ENCODE data around the gene ZNF484. TPM values are rescaled to one million over a fixed set of nuclear protein-coding genes. Genes with fewer than 3 reads are reported as not detected.

ZNF484 gene
- total RNA-seq, 4 donors from 2014 or later, result 5.3 to 10.3 (median 6.1) TPM

- H3K36me3 ChIP-seq, result no peaks in the 10 kb centered on the region
- no peak overlapping the region for H3K27ac ChIP-seq
- peaks cover 32% of the 10 kb centered on the region for H3K4me1 ChIP-seq
- peak overlapping the region; percentile 40 for H3K4me3 ChIP-seq
- peak in 1 of 2 donors; percentile 85 for DNase-seq (ENCODE audit: low spot score in 2 of 2)
- 0% methylated on average over 6 of the region's 60 CpGs for WGBS
- TF ChIP-seq POLR2A (IDR thresholded peaks at IDR 0.05), result no peak
- TF ChIP-seq EP300 (IDR thresholded peaks at IDR 0.05), result no peak
- TF ChIP-seq POLR2AphosphoS5 (IDR thresholded peaks at IDR 0.05), result peak in 1 of 3 donors; percentile 74
- TF ChIP-seq, protein P1, sequence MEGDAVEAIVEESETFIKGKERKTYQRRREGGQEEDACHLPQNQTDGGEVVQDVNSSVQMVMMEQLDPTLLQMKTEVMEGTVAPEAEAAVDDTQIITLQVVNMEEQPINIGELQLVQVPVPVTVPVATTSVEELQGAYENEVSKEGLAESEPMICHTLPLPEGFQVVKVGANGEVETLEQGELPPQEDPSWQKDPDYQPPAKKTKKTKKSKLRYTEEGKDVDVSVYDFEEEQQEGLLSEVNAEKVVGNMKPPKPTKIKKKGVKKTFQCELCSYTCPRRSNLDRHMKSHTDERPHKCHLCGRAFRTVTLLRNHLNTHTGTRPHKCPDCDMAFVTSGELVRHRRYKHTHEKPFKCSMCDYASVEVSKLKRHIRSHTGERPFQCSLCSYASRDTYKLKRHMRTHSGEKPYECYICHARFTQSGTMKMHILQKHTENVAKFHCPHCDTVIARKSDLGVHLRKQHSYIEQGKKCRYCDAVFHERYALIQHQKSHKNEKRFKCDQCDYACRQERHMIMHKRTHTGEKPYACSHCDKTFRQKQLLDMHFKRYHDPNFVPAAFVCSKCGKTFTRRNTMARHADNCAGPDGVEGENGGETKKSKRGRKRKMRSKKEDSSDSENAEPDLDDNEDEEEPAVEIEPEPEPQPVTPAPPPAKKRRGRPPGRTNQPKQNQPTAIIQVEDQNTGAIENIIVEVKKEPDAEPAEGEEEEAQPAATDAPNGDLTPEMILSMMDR (IDR thresholded peaks at IDR 0.05), result peak; percentile 15 to 41
- no peaks in the 10 kb centered on the region for H3K9me3 ChIP-seq
- peaks cover 96% of the 10 kb centered on the region for H3K27me3 ChIP-seq
Measured at GRCh38 chr9:92808726-92809451, 68.9 kb downstream of the ZNF484 start.

DNA sequence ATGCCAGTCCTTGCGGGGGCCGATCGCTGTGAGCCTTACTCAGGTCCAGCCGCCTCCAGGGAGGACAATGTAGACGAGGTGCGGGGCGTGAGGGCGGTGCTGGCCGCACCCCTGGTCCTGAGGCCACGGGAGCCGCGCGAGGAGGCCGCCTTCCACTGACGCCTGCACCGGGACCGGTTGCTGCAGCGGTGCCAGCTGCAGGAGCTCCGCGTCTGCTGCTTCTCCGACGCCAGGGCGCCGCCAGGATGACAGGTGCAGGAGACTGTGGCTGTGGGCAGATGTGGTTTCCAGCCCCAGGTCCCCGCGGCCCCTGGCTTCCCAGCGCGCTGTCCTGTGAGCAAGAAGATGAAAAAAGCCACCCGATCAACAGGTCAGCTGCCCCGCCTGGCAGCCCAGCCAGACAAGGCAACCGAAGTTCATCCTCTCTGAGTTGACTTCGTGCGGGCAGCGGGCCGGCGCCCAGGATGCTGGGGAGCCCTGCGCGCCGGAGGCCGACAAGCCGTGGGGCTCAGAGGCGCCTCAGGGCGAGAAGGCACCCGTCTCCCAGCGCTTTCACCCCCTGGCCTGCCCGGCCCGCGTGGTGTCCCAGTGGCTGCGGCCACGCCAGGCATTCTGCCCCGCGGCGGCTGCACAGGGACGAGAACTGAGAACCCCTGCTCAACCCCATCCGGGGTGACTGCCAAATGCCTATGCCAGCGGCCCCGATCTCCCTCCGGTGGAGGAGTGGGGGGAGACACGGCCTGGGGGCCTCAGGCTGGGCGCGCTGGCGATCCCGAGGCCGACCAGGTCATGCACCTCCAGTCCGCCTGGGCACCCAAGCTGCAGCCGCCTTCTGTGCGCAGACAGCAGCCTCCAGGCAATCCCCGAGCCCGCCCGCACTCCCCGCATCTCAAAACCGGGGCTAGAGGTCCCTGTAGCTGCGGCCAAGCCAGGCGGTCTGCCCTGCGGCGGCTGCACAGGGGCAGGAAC is 69.8 kb downstream of the ZNF484 start:
- Histone ChIP-seq H3K27me3 (peaks cover 96% of the 10 kb centered on the region), H3K4me3 (peak overlapping the region; percentile 40), H3K27ac (no peak overlapping the region), H3K4me1 (peaks cover 32% of the 10 kb centered on the region), H3K36me3 (no peaks in the 10 kb centered on the region), H3K9me3 (no peaks in the 10 kb centered on the region)
- TF ChIP-seq EP300 (IDR thresholded peaks at IDR 0.05), result no peak
- no peak for TF ChIP-seq POLR2AphosphoS5 (IDR thresholded peaks at IDR 0.05)
- no peak for TF ChIP-seq POLR2A (IDR thresholded peaks at IDR 0.05)
- TF ChIP-seq, protein P1 (IDR thresholded peaks at IDR 0.05), result no peak
- 1% methylated on average over 26 of the region's 76 CpGs for WGBS
- DNase-seq (ENCODE audit: low spot score in 2 of 2), result no peak

DNA sequence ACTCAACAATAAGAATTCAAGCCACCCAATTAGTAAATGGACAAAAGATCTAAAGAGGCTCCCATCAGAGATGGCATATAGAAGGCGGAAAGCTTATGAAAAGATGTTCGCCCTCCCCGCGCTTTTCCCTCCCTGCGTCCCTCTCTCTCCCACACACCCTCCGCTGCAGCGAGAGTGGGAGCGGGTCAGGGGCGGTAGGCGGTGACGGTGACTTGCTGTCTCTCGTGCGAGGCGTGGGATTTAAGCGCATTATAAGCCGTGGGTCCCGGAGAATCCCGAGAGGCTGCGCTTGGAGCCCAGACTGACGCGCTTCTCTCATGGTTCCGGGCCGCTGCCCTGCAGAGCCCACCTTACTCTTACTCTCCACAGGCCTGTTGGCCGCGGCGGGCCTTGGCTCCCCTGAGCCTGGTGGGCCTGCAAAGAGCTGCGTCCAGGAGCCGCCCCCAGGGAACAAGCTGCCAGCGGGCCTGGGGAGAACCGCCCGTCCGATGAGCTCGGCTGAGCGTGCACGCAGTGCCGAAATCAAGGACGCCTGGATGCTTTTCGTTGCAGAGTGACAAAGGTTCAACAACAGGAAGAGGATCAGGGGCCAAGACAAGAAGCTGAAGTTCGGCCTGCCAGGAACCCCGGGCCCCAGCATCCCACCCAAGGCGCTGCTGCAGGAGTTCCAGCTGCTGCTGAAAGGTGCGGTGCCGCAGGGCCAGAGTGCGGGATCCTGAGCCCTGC is 70.6 kb downstream of the ZNF484 start:
- no peak overlapping the region for H3K27ac ChIP-seq
- WGBS, result 20% methylated on average over 22 of the region's 44 CpGs
- TF ChIP-seq POLR2AphosphoS5 (IDR thresholded peaks at IDR 0.05) (no peak), POLR2A (IDR thresholded peaks at IDR 0.05) (no peak)
- TF ChIP-seq, protein P1 (IDR thresholded peaks at IDR 0.05), result no peak
- H3K4me3 ChIP-seq, result peak overlapping the region; percentile 40
- H3K4me1 ChIP-seq, result peaks cover 32% of the 10 kb centered on the region
- H3K9me3 ChIP-seq, result no peaks in the 10 kb centered on the region
- H3K27me3 ChIP-seq, result peaks cover 93% of the 10 kb centered on the region
- no peaks in the 10 kb centered on the region for H3K36me3 ChIP-seq
- no peak for DNase-seq (ENCODE audit: low spot score in 2 of 2)

DNA sequence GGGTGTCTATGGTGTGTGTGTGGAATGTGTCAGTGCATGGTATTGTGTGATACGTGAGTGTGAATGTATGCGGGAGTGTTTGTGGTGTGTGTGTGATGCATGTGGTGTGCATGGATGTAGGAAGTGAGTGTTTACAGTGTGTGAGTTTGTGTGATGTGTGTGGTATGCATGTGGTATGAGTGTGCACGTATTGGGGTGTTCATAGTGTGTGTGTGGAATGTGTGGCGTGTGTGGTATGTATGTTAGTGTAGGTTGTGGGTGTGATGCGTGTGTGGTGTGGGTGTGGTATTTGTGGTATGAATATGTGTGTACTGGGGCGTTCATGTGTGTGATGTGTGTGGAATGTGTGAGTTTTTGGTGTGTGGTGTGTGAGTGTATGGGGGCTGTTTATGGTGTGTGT is 73.1 kb downstream of the ZNF484 start:
- Histone ChIP-seq H3K36me3 (no peaks in the 10 kb centered on the region), H3K27me3 (peaks cover 68% of the 10 kb centered on the region), H3K9me3 (no peaks in the 10 kb centered on the region), H3K4me3 (no peak overlapping the region), H3K4me1 (peaks cover 31% of the 10 kb centered on the region), H3K27ac (no peak overlapping the region)
- no peak for DNase-seq (ENCODE audit: low spot score in 2 of 2)
- TF ChIP-seq EP300 (IDR thresholded peaks at IDR 0.05) (no peak), POLR2A (IDR thresholded peaks at IDR 0.05) (no peak), POLR2AphosphoS5 (IDR thresholded peaks at IDR 0.05) (no peak)
- TF ChIP-seq, protein P1 (IDR thresholded peaks at IDR 0.05), result no peak
- 82% methylated on average over 6 of the region's 6 CpGs for WGBS
